AG10803 (cell line): Measurements from ENCODE around the gene PNPLA3.

Source experiments
- DNase-seq: peaks from one replicate; pipeline ENCODE4 v3.0.0; 2010; ENCODE audit warnings: low read depth
- H3K4me3 ChIP-seq: 2 replicates; pipeline ENCODE4 v1.5.1; 2011; ENCODE audit warnings: mild to moderate bottlenecking, low read length, control low read depth
- CTCF ChIP-seq: conservative IDR thresholded peaks from 2 replicates; pipeline ENCODE4 v1.5.1; 2011; ENCODE audit warnings: mild to moderate bottlenecking, low read length, control low read depth, inconsistent platforms

The PNPLA3 gene

GRCh38 chr22:43881091-43882061, 42.2 kb upstream of the PNPLA3 start:
- no peak overlapping the region for H3K4me3 ChIP-seq
- no peak for TF ChIP-seq CTCF
- no peak for DNase-seq

- H3K4me3 ChIP-seq: no peak overlapping the region
- no peak for DNase-seq
- no peak for TF ChIP-seq CTCF
These were observed 41.4 kb upstream of the PNPLA3 start for GRCh38 chr22:43882122-43882767.

- DNase-seq: peak; percentile 56
- TF ChIP-seq CTCF: peak; percentile 52
- no peak overlapping the region for H3K4me3 ChIP-seq
These were observed 40.5 kb upstream of the PNPLA3 start for GRCh38 chr22:43883012-43883661.

DNA sequence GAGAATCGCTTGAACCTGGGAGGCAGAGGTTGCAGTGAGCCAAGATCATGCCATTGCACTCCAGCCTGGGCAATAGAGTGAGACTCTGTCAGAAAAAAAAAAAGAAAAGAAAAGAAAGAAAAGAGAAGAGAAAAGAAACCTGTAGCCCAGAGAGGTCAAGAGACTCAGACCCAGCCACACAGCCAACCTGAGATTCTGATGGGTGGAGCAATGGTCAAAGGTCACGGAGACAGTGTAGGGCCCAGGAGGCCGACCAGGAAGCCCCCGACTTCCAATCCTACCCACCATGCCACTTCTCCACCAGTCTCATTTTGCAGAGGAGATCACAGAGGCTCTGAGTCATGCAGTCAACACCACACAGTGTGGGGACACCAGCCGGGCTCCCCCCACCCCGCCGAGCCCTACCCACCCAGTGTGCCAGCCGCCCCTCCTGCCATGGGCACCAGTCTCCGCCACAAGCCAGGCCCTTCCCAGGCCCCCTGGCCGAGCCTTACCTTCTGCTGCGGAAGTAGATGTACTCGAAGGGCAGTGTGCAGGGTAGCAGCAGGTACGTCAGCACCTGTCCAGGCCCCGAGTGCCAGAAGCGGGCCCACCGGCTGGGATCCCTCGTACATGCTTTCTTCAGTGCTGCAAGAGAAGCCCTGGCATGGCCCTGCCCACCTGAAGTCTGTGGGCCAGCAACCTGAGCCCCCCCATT, 39.7 kb upstream of the PNPLA3 start:
- TF ChIP-seq CTCF: no peak
- DNase-seq: no peak

DNA sequence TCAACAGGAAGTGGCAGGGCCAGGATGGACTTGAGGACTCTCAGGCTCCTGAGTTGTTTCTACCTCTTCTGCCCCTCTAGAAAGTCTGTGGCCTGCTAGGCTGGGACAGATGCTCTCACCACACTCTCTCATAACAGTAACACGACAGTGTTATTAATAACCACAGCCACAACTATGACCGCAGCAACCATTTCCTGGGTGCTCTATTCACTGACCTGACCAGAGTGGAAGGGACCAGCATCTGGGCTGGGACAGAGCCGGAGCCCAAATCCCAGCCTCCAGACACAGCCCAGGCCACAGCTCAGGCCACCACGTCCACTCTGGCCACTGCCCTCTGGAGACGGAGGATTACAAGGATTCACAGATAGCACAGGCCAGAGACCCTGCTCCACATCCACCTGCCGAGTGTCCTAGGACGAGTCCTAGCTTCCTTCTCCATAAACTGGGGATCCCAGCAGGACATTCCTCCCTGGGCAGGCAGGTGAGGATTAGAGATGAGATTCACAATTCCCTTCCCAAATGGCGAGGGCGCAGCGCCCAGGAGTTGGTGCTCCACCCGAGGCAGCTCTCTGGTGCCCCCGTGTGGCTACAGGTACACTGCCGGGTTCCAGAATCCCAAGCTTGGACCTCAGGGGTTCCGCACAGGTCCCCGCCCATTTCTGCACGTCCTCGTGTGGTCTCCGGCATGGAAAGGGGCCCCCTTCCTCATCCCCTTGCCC, 38.8 kb upstream of the PNPLA3 start:
- peak; percentile 46 for DNase-seq
- no peak overlapping the region for H3K4me3 ChIP-seq
- TF ChIP-seq CTCF: peak; percentile 89

More for the DNA sequence above, 39.7 kb upstream of the PNPLA3 start:
- H3K4me3 ChIP-seq: no peak overlapping the region

DNA sequence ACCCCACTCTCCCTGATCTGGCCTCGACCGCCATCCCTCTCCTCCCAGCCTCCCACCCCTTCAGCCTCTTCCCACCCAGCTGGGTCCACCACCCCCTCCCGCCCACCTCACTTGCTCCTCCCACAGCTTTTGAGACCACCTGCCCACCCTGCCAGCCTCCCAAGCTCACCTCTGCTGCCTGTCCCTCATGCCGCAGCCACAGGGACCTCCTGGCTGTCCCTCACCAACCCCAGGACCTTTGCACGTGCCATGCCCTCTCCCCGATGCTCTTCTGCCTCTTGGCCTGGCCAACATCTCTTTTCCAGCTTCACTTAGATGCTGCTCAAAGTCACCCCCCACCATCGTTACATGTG, 38.3 kb upstream of the PNPLA3 start:
- no peak for TF ChIP-seq CTCF
- no peak for DNase-seq
- H3K4me3 ChIP-seq: no peak overlapping the region
